Smooth muscle cell (in vitro differentiated cells): Measurements from ENCODE around the gene ZBTB20. TPM values are rescaled to one million over a fixed set of nuclear protein-coding genes. Genes with fewer than 3 reads are reported as not detected.

Experiments used
- DNase-seq: peaks from one replicate; lab custom pipeline; 2025; ENCODE audit not compliant: unreplicated experiment; lab: John Stamatoyannopoulos, UW
- H2AFZ ChIP-seq: fragments of 200-600 bp; sonication (generic); 2 replicates; pipeline ENCODE4 v1.6.0; 2016; ENCODE audit warnings: antibody characterized with exemption, low read depth, mild to moderate bottlenecking
- H3F3A ChIP-seq: fragments of 200-600 bp; sonication (generic); 2 replicates; pipeline ENCODE4 v1.6.0; 2017; ENCODE audit warnings: antibody characterized with exemption, low read depth
- H3K27ac ChIP-seq: fragments of 200-600 bp; sonication (generic); 2 replicates; pipeline ENCODE4 v1.5.1; 2016; ENCODE audit warnings: low read depth, mild to moderate bottlenecking
- H3K27me3 ChIP-seq: fragments of 200-600 bp; sonication (generic); 2 replicates; pipeline ENCODE4 v1.6.1; 2016; ENCODE audit warnings: low read depth, mild to moderate bottlenecking
- H3K36me3 ChIP-seq: fragments of 200-600 bp; sonication (generic); 2 replicates; pipeline ENCODE4 v1.5.1; 2016; ENCODE audit warnings: low read depth
- H3K4me1 ChIP-seq: fragments of 200-600 bp; sonication (generic); 2 replicates; pipeline ENCODE4 v1.5.1; 2016; ENCODE audit warnings: low read depth
- H3K4me2 ChIP-seq: fragments of 200-600 bp; sonication (generic); 2 replicates; pipeline ENCODE4 v1.6.0; 2016; ENCODE audit warnings: mild to moderate bottlenecking
- H3K4me3 ChIP-seq: fragments of 200-600 bp; sonication (generic); 2 replicates; pipeline ENCODE4 v1.5.1; 2016; ENCODE audit warnings: mild to moderate bottlenecking
- H3K79me2 ChIP-seq: fragments of 200-600 bp; sonication (generic); 2 replicates; pipeline ENCODE4 v1.6.0; 2016; ENCODE audit warnings: low read depth, mild to moderate bottlenecking
- H3K9ac ChIP-seq: fragments of 200-600 bp; sonication (generic); 2 replicates; pipeline ENCODE4 v1.6.0; 2016; ENCODE audit warnings: low read depth
- H3K9me3 ChIP-seq: fragments of 200-600 bp; sonication (generic); replicated peaks from 2 replicates; pipeline ENCODE4 v1.5.1; 2016; ENCODE audit warnings: low read depth
- H4K20me1 ChIP-seq: fragments of 200-600 bp; sonication (generic); 2 replicates; pipeline ENCODE4 v1.6.0; 2016; ENCODE audit warnings: low read depth
- CTCF ChIP-seq: fragments of 200-600 bp; sonication (generic); IDR thresholded peaks from 2 replicates; pipeline ENCODE4 v1.5.1; 2017; ENCODE audit warnings: borderline replicate concordance, mild to moderate bottlenecking, antibody characterized with exemption; ENCODE audit not compliant: insufficient read depth, poor library complexity, severe bottlenecking
- WGBS: methylation state at CpG from one replicate; pipeline ENCODE4 v1.1.7; 2016; ENCODE audit warnings: low lambda C conversion rate; 5-methylcytosine and 5-hydroxymethylcytosine counted together
- polyA plus RNA-seq: library from polyadenylated mRNA; unstranded; fragments of >200 nt; fragmentation: Nextera tagmentation; extraction: Ambion mirVana; gene quantifications from 2 replicates; pipeline ENCODE4 v1.2.1, GENCODE V29; 2016
- total RNA-seq: library from RNA; depleted of rRNA; stranded (reverse); fragments of >200 nt; gene quantifications from 2 replicates; pipeline ENCODE4 v1.2.3, GENCODE V29; 2014

Gene ZBTB20
- total and polyA plus RNA-seq, 2 experiments from 2014 or later: 4.9 to 6.8 TPM

GRCh38 chr3:114645392-114645791 lies 501.7 kb downstream of the ZBTB20 start:
- Histone ChIP-seq H3K9ac (no peak overlapping the region), H2AFZ (no peak overlapping the region), H3K79me2 (no peaks in the 10 kb centered on the region), H3K27me3 (no peaks in the 10 kb centered on the region), H3K9me3 (no peaks in the 10 kb centered on the region), H4K20me1 (no peaks in the 10 kb centered on the region), H3F3A (no peaks in the 10 kb centered on the region), H3K36me3 (no peaks in the 10 kb centered on the region), H3K4me2 (no peak overlapping the region), H3K4me3 (no peak overlapping the region), H3K4me1 (peaks cover 12% of the 10 kb centered on the region), H3K27ac (no peak overlapping the region)
- no peak for TF ChIP-seq CTCF
- DNase-seq: no peak
- 97% methylated on average over 1 of the region's 1 CpG for WGBS

GRCh38 chr3:114644367-114644766 lies 502.7 kb downstream of the ZBTB20 start:
- Histone ChIP-seq H3K36me3 (no peaks in the 10 kb centered on the region), H3K4me3 (no peak overlapping the region), H3K27me3 (no peaks in the 10 kb centered on the region), H4K20me1 (no peaks in the 10 kb centered on the region), H3K4me2 (no peak overlapping the region), H2AFZ (no peak overlapping the region), H3K9me3 (no peaks in the 10 kb centered on the region), H3K27ac (no peak overlapping the region), H3K4me1 (peaks cover 4% of the 10 kb centered on the region), H3F3A (no peaks in the 10 kb centered on the region), H3K9ac (no peak overlapping the region), H3K79me2 (no peaks in the 10 kb centered on the region)
- no peak for TF ChIP-seq CTCF
- 91% methylated on average over 3 of the region's 3 CpGs for WGBS
- no peak for DNase-seq

- 100% methylated on average over 1 of the region's 1 CpG for WGBS
- no peak overlapping the region for H3K4me2 ChIP-seq
- H2AFZ ChIP-seq: no peak overlapping the region
- H3K9ac ChIP-seq: no peak overlapping the region
- H4K20me1 ChIP-seq: no peaks in the 10 kb centered on the region
- no peaks in the 10 kb centered on the region for H3K27me3 ChIP-seq
- H3K27ac ChIP-seq: no peak overlapping the region
- DNase-seq: no peak
- H3K36me3 ChIP-seq: no peaks in the 10 kb centered on the region
- no peaks in the 10 kb centered on the region for H3K79me2 ChIP-seq
- no peaks in the 10 kb centered on the region for H3F3A ChIP-seq
- TF ChIP-seq CTCF: no peak
- H3K4me1 ChIP-seq: no peaks in the 10 kb centered on the region
- H3K4me3 ChIP-seq: no peak overlapping the region
- H3K9me3 ChIP-seq: no peaks in the 10 kb centered on the region
Measured at GRCh38 chr3:114642951-114643741, 503.9 kb downstream of the ZBTB20 start.

- Histone ChIP-seq H2AFZ (no peak overlapping the region), H3F3A (no peaks in the 10 kb centered on the region), H3K4me2 (no peak overlapping the region), H3K9ac (no peak overlapping the region), H3K27me3 (no peaks in the 10 kb centered on the region), H3K36me3 (no peaks in the 10 kb centered on the region), H3K79me2 (no peaks in the 10 kb centered on the region), H3K27ac (no peak overlapping the region), H3K9me3 (no peaks in the 10 kb centered on the region), H4K20me1 (no peaks in the 10 kb centered on the region), H3K4me1 (no peaks in the 10 kb centered on the region), H3K4me3 (no peak overlapping the region)
- WGBS: 92% methylated on average over 2 of the region's 2 CpGs
- DNase-seq: no peak
- TF ChIP-seq CTCF: no peak
Measured at GRCh38 chr3:114640126-114640525, 507.0 kb downstream of the ZBTB20 start.
